UCSD-AML1 (cell line): ENCODE data around the gene IRS1.

Source experiments
- DNase-seq: peaks from one replicate; lab custom pipeline; 2025; ENCODE audit not compliant: unreplicated experiment; lab: John Stamatoyannopoulos, UW

IRS1 gene

GRCh38 chr2:226791056-226791486 lies 8.5 kb downstream of the IRS1 start:
- no peak for DNase-seq

GRCh38 chr2:226790431-226790830 lies 9.2 kb downstream of the IRS1 start:
- no peak for DNase-seq

GRCh38 chr2:226790011-226790410 lies 9.6 kb downstream of the IRS1 start:
- no peak for DNase-seq

GRCh38 chr2:226788881-226789490 lies 10.6 kb downstream of the IRS1 start:
- no peak for DNase-seq

- DNase-seq, result no peak
These were observed 11.6 kb downstream of the IRS1 start for GRCh38 chr2:226788064-226788463.

- DNase-seq, result no peak
These were observed 15.7 kb downstream of the IRS1 start for GRCh38 chr2:226783885-226784284.

- no peak for DNase-seq
These were observed 17.4 kb downstream of the IRS1 start for GRCh38 chr2:226782092-226782713.

GRCh38 chr2:226780431-226780830 lies 19.2 kb downstream of the IRS1 start:
- DNase-seq, result no peak

- DNase-seq, result no peak
These were observed 22.0 kb downstream of the IRS1 start for GRCh38 chr2:226777611-226778010.

- no peak for DNase-seq
These were observed 23.5 kb downstream of the IRS1 start for GRCh38 chr2:226776104-226776503.

- DNase-seq, result no peak
These were observed 24.5 kb downstream of the IRS1 start for GRCh38 chr2:226775032-226775509.

GRCh38 chr2:226773291-226773690 lies 26.3 kb downstream of the IRS1 start:
- no peak for DNase-seq

- no peak for DNase-seq
These were observed 27.0 kb downstream of the IRS1 start for GRCh38 chr2:226772389-226773179.

- no peak for DNase-seq
These were observed 28.6 kb downstream of the IRS1 start for GRCh38 chr2:226771067-226771466.

- no peak for DNase-seq
These were observed 32.4 kb downstream of the IRS1 start for GRCh38 chr2:226767056-226767813.

GRCh38 chr2:226766352-226767055 lies 33.1 kb downstream of the IRS1 start:
- DNase-seq, result no peak

GRCh38 chr2:226763320-226763719 lies 36.3 kb downstream of the IRS1 start:
- DNase-seq, result no peak

GRCh38 chr2:226761195-226761583 lies 38.4 kb downstream of the IRS1 start:
- DNase-seq, result no peak

GRCh38 chr2:226760412-226761194 lies 39.0 kb downstream of the IRS1 start:
- DNase-seq, result no peak

GRCh38 chr2:226759768-226760167 lies 39.9 kb downstream of the IRS1 start:
- no peak for DNase-seq
